ENCODE measurements around the gene DCDC2C. TPM values are rescaled to one million over a fixed set of nuclear protein-coding genes. Genes with fewer than 3 reads are reported as not detected.

The DCDC2C gene
- polyA plus RNA-seq, 1 donor from 2014 or later = not detected

DNA sequence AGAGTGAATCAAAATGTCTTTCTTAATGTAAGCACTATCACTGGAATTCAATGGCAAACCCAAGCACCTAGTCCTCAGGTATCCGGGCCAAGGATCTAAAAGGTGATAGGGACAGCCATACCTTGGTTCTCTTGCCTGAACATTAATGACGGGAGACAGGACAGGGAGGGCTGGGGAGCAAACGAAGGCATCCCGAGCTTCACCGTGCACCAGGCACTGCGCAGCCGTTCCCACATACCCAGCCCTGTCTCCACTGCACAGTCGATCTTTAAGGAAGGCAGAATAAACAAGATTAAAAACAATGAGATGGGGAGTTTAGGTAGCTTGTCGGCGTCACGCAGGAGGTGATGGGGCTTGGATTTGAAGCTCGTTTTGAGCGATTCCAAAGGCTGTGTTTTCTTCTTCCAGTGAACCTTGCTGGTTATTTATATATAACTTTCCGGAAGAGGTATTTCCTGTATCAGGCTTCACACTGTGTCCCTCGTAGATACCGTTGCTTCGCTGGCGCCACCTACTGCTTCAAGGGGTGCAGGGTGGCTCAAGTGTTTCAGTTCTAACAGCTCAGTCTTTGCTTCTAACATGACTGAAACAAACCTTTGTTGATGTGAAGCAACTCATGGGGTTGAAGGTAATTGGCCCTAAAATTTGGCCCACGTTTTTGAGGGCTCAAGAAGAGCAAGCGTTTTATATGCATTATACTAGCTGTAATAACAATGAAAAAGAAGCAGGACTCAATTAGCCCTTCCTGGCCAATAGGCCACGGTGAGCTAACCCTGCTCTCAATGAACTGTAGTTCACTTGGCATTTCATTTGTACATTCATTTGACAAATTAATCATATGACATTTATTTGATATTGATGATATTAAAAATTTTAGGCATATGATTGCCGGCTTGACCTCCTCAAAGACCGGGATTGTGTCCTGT lies 77.4 kb downstream of the DCDC2C start:
- no peak overlapping the region for H3K27ac ChIP-seq (ENCODE audit: low read length)
- H3K9me2 ChIP-seq (ENCODE audit: insufficient read depth, low read length) = no peaks in the 10 kb centered on the region
- H3K4me3 ChIP-seq (ENCODE audit: low read length) = no peak overlapping the region
- H3K4me2 ChIP-seq (ENCODE audit: low read length) = no peak overlapping the region
- H3K27me3 ChIP-seq (ENCODE audit: insufficient read depth, low read depth, low read length) = no peaks in the 10 kb centered on the region
- TF ChIP-seq, protein P1, sequence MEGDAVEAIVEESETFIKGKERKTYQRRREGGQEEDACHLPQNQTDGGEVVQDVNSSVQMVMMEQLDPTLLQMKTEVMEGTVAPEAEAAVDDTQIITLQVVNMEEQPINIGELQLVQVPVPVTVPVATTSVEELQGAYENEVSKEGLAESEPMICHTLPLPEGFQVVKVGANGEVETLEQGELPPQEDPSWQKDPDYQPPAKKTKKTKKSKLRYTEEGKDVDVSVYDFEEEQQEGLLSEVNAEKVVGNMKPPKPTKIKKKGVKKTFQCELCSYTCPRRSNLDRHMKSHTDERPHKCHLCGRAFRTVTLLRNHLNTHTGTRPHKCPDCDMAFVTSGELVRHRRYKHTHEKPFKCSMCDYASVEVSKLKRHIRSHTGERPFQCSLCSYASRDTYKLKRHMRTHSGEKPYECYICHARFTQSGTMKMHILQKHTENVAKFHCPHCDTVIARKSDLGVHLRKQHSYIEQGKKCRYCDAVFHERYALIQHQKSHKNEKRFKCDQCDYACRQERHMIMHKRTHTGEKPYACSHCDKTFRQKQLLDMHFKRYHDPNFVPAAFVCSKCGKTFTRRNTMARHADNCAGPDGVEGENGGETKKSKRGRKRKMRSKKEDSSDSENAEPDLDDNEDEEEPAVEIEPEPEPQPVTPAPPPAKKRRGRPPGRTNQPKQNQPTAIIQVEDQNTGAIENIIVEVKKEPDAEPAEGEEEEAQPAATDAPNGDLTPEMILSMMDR (IDR thresholded peaks at IDR 0.05; ENCODE audit: poor library complexity, severe bottlenecking) = peak; percentile 31
- no peak for TF ChIP-seq RAD21 (conservative IDR thresholded peaks at IDR 0.05)
- no peaks in the 10 kb centered on the region for H3K9me3 ChIP-seq (ENCODE audit: low read length)
- H3F3A ChIP-seq (ENCODE audit: insufficient read depth, low read length, poor library complexity, severe bottlenecking) = no peaks in the 10 kb centered on the region
- no peaks in the 10 kb centered on the region for H4K20me1 ChIP-seq (ENCODE audit: insufficient read depth)
- H3K36me3 ChIP-seq (ENCODE audit: insufficient read depth, low read length) = no peaks in the 10 kb centered on the region
- no peak overlapping the region for H3K9ac ChIP-seq (ENCODE audit: low read length)
- no peak overlapping the region for H2AFZ ChIP-seq (ENCODE audit: low read depth, low read length)
- H3K79me2 ChIP-seq (replicated peaks; ENCODE audit: insufficient read depth, low read length) = no peaks in the 10 kb centered on the region

DNA sequence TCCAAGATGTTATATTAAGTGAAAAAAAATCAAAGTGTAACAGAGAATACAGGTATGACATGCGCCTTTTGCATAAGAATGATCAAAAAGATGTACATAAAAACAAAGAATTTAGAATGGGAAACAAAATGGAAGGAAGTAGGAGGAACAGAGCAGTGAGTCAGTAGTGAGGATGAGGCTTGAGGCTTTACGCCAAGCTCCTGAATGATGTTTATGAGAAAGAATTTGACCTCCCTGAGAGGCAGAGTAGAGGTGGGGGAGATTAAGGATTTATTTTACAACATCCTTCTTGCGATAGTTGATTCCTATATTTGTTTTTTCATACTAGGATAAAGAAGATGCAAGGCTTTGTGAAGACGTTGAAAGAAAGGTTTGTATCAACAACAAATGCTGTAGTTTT lies 81.4 kb downstream of the DCDC2C start:
- no peak for TF ChIP-seq RAD21 (conservative IDR thresholded peaks at IDR 0.05)
- no peak for TF ChIP-seq POLR2AphosphoS5 (IDR thresholded peaks at IDR 0.05)
- no peak for TF ChIP-seq EP300 (conservative IDR thresholded peaks at IDR 0.05; ENCODE audit: poor library complexity, severe bottlenecking)
- TF ChIP-seq, protein P2, sequence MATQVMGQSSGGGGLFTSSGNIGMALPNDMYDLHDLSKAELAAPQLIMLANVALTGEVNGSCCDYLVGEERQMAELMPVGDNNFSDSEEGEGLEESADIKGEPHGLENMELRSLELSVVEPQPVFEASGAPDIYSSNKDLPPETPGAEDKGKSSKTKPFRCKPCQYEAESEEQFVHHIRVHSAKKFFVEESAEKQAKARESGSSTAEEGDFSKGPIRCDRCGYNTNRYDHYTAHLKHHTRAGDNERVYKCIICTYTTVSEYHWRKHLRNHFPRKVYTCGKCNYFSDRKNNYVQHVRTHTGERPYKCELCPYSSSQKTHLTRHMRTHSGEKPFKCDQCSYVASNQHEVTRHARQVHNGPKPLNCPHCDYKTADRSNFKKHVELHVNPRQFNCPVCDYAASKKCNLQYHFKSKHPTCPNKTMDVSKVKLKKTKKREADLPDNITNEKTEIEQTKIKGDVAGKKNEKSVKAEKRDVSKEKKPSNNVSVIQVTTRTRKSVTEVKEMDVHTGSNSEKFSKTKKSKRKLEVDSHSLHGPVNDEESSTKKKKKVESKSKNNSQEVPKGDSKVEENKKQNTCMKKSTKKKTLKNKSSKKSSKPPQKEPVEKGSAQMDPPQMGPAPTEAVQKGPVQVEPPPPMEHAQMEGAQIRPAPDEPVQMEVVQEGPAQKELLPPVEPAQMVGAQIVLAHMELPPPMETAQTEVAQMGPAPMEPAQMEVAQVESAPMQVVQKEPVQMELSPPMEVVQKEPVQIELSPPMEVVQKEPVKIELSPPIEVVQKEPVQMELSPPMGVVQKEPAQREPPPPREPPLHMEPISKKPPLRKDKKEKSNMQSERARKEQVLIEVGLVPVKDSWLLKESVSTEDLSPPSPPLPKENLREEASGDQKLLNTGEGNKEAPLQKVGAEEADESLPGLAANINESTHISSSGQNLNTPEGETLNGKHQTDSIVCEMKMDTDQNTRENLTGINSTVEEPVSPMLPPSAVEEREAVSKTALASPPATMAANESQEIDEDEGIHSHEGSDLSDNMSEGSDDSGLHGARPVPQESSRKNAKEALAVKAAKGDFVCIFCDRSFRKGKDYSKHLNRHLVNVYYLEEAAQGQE (IDR thresholded peaks at IDR 0.05; ENCODE audit: borderline replicate concordance) = no peak
- TF ChIP-seq TAF1 (IDR thresholded peaks at IDR 0.05; ENCODE audit: low read depth) = no peak
- TF ChIP-seq, protein P1 (IDR thresholded peaks at IDR 0.05; ENCODE audit: poor library complexity, severe bottlenecking) = no peak
- TF ChIP-seq EZH2 (IDR thresholded peaks at IDR 0.05; ENCODE audit: borderline replicate concordance, insufficient read depth, low read length, poor library complexity, severe bottlenecking) = no peak
- TF ChIP-seq SMC3 (conservative IDR thresholded peaks at IDR 0.05; ENCODE audit: poor library complexity) = no peak
- TF ChIP-seq MXI1 (conservative IDR thresholded peaks at IDR 0.05; ENCODE audit: poor library complexity, severe bottlenecking) = no peak
- no peaks in the 10 kb centered on the region for H3K79me2 ChIP-seq (replicated peaks; ENCODE audit: insufficient read depth, low read length)
- H3K4me2 ChIP-seq (ENCODE audit: low read length) = no peak overlapping the region
- no peak overlapping the region for H3K27ac ChIP-seq (ENCODE audit: low read length)
- H3K9me2 ChIP-seq (ENCODE audit: insufficient read depth, low read length) = no peaks in the 10 kb centered on the region
- no peaks in the 10 kb centered on the region for H3F3A ChIP-seq (ENCODE audit: insufficient read depth, low read length, poor library complexity, severe bottlenecking)
- H3K9me3 ChIP-seq (ENCODE audit: low read length) = no peaks in the 10 kb centered on the region
- no peaks in the 10 kb centered on the region for H4K20me1 ChIP-seq (ENCODE audit: insufficient read depth)
- H2AFZ ChIP-seq (ENCODE audit: low read depth, low read length) = no peak overlapping the region
- H3K27me3 ChIP-seq (ENCODE audit: insufficient read depth, low read depth, low read length) = no peaks in the 10 kb centered on the region
- no peak overlapping the region for H3K4me3 ChIP-seq (ENCODE audit: low read length)
- no peak overlapping the region for H3K9ac ChIP-seq (ENCODE audit: low read length)
- H3K36me3 ChIP-seq (ENCODE audit: insufficient read depth, low read length) = no peaks in the 10 kb centered on the region
